SK-N-SH (cell line): ENCODE measurements around the gene PLD6. TPM values are rescaled to one million over a fixed set of nuclear protein-coding genes. Genes with fewer than 3 reads are reported as not detected.

Experiments
- CTCF ChIA-PET: fragments of 300-600, 350-600 bp; formaldehyde crosslinking; extraction: SDS; loops from one replicate; lab custom pipeline; 2021; lab: Yijun Ruan, JAX
- POLR2A ChIA-PET: fragments of 350-600 bp; sonication (Branson Sonifier 250); formaldehyde crosslinking; extraction: SDS; loops from one replicate; lab custom pipeline; 2020; ENCODE audit warnings: antibody characterized with exemption, inconsistent platforms; lab: Yijun Ruan, JAX
- DNase-seq: peaks from one replicate; pipeline ENCODE4 v3.0.0; 2012
- H2AFZ ChIP-seq: fragments of 200-600 bp; sonication (generic); 2 replicates; pipeline ENCODE4 v1.8.1; 2016; ENCODE audit warnings: antibody characterized with exemption, mild to moderate bottlenecking, low read depth
- H3F3A ChIP-seq: fragments of 200-600 bp; sonication (generic); replicated peaks from 2 replicates; pipeline ENCODE3; 2016; ENCODE audit warnings: antibody characterized with exemption, mild to moderate bottlenecking; ENCODE audit not compliant: insufficient read depth
- H3K27ac ChIP-seq, 2 experiments: fragments of 200-500 bp in 1 of 2; fragments of 200-600 bp in 1 of 2; sonication (Bioruptor generic) in 1 of 2; sonication (generic), shearing (Covaris generic) in 1 of 2; 2 replicates each; pipeline versions ENCODE4 v1.5.1 to v1.6.1; 2014 to 2016; ENCODE audit warnings: low read depth in 2 of 2, inconsistent platforms in 1 of 2, low read length in 1 of 2, mild to moderate bottlenecking in 1 of 2, mixed read lengths in 1 of 2
- H3K27me3 ChIP-seq: fragments of 200-600 bp; sonication (generic), shearing (Covaris generic); 2 replicates; pipeline ENCODE4 v1.6.1; 2016; ENCODE audit warnings: mixed run types; ENCODE audit not compliant: insufficient read depth
- H3K36me3 ChIP-seq, 2 experiments: fragments of 200-500 bp in 1 of 2; fragments of 200-600 bp in 1 of 2; sonication (Bioruptor generic) in 1 of 2; sonication (generic) in 1 of 2; replicated peaks in 1 of 2; 2 replicates each; pipeline versions ENCODE3 to v1.5.1; 2014 to 2016; ENCODE audit warnings: low read length in 1 of 2, mild to moderate bottlenecking in 1 of 2; ENCODE audit not compliant: insufficient read depth in 2 of 2, control insufficient read depth in 1 of 2
- H3K4me1 ChIP-seq, 2 experiments: fragments of 200-500 bp in 1 of 2; fragments of 200-600 bp in 1 of 2; sonication (Bioruptor generic) in 1 of 2; sonication (generic), shearing (Covaris generic) in 1 of 2; 2 replicates each; pipeline versions ENCODE4 v1.5.1 to v1.6.1; 2014 to 2016; ENCODE audit warnings: low read depth in 1 of 2, low read length in 1 of 2, mixed run types in 1 of 2; ENCODE audit not compliant: insufficient read depth in 2 of 2, control insufficient read depth in 1 of 2
- H3K4me2 ChIP-seq: fragments of 200-600 bp; sonication (generic), shearing (Covaris generic); 2 replicates; pipeline ENCODE4 v1.6.1; 2017; ENCODE audit warnings: mixed run types
- H3K4me3 ChIP-seq, 2 experiments: fragments of 200-500 bp in 1 of 2; fragments of 200-600 bp in 1 of 2; sonication (Bioruptor generic) in 1 of 2; sonication (generic), shearing (Covaris generic) in 1 of 2; 2 replicates each; pipeline versions ENCODE4 v1.5.1 to v1.8.1; 2014 to 2016; ENCODE audit warnings: low read depth in 2 of 2, inconsistent platforms in 1 of 2, low read length in 1 of 2, mild to moderate bottlenecking in 1 of 2, mixed read lengths in 1 of 2, moderate library complexity in 1 of 2
- H3K79me2 ChIP-seq: fragments of 200-600 bp; sonication (generic); 2 replicates; pipeline ENCODE4 v1.8.1; 2017; ENCODE audit warnings: mild to moderate bottlenecking; ENCODE audit not compliant: insufficient read depth
- H3K9ac ChIP-seq: fragments of 200-600 bp; sonication (generic); 2 replicates; pipeline ENCODE4 v1.6.1; 2017; ENCODE audit warnings: mixed run types
- H3K9me2 ChIP-seq: fragments of 200-600 bp; sonication (generic); 2 replicates; pipeline ENCODE4 v1.6.1; 2017; ENCODE audit warnings: mixed run types
- H3K9me3 ChIP-seq: fragments of 200-600 bp; sonication (generic); 2 replicates; pipeline ENCODE4 v1.6.1; 2017; ENCODE audit warnings: mixed run types, mild to moderate bottlenecking, moderate library complexity
- H4K20me1 ChIP-seq: fragments of 200-600 bp; sonication (generic); 2 replicates; pipeline ENCODE4 v1.6.1; 2017; ENCODE audit warnings: mild to moderate bottlenecking, mixed run types; ENCODE audit not compliant: insufficient read depth
- ELF1 ChIP-seq: IDR thresholded peaks from 2 replicates; pipeline ENCODE4 v1.4.0; 2012
- FOXM1 ChIP-seq: IDR thresholded peaks from 2 replicates; pipeline ENCODE4 v1.4.0; 2012; ENCODE audit warnings: low read depth, mild to moderate bottlenecking
- GATA2 ChIP-seq: sonication (generic); formaldehyde crosslinking; IDR thresholded peaks from 2 replicates; pipeline ENCODE4 v1.5.0; 2020; ENCODE audit warnings: mild to moderate bottlenecking, missing genetic modification reagents
- JUND ChIP-seq: IDR thresholded peaks from 2 replicates; pipeline ENCODE4 v1.4.0; 2012
- MAX ChIP-seq: IDR thresholded peaks from 2 replicates; pipeline ENCODE4 v1.4.0; 2012; ENCODE audit warnings: low read depth
- MXI1 ChIP-seq: IDR thresholded peaks from 2 replicates; pipeline ENCODE4 v1.6.1; 2012; ENCODE audit warnings: mild to moderate bottlenecking, low read depth, low read length, improper control_type of control experiment
- NFIC ChIP-seq: IDR thresholded peaks from 2 replicates; pipeline ENCODE4 v1.4.0; 2012; ENCODE audit warnings: borderline replicate concordance
- PBX3 ChIP-seq: IDR thresholded peaks from 2 replicates; pipeline ENCODE4; 2012
- RAD21 ChIP-seq: IDR thresholded peaks from 2 replicates; pipeline ENCODE4 v1.6.1; 2012; ENCODE audit warnings: mild to moderate bottlenecking, low read length
- RFX5 ChIP-seq: IDR thresholded peaks from 2 replicates; pipeline ENCODE4 v1.6.1; 2012; ENCODE audit warnings: mild to moderate bottlenecking, improper control_type of control experiment, low read length
- RXRA ChIP-seq: IDR thresholded peaks from 2 replicates; pipeline ENCODE4 v1.4.0; 2012; ENCODE audit warnings: low read depth, mild to moderate bottlenecking, borderline replicate concordance
- TCF12 ChIP-seq: IDR thresholded peaks from 2 replicates; pipeline ENCODE4 v1.4.0; 2012
- YY1 ChIP-seq: IDR thresholded peaks from 2 replicates; pipeline ENCODE4 v1.4.0; 2012; ENCODE audit warnings: low read depth, mild to moderate bottlenecking
- WGBS: methylation state at CpG from one replicate; pipeline ENCODE4 v1.1.6; 2017; ENCODE audit warnings: low lambda C conversion rate; 5-methylcytosine and 5-hydroxymethylcytosine counted together
- polyA plus RNA-seq, 3 experiments: library from polyadenylated mRNA; depleted of rRNA; stranded (reverse); fragments of >200 nt; gene quantifications; 2 replicates each; pipeline ENCODE4 v1.2.3, GENCODE V29; 2012
- TF ChIP-seq, protein P1 (sequence below): IDR thresholded peaks from 2 replicates; pipeline ENCODE4 v1.6.1; 2012; ENCODE audit warnings: mild to moderate bottlenecking, low read depth, low read length, moderate library complexity

Gene PLD6
- polyA plus RNA-seq, 1 of the 3 experiments (the other 2 are of a cell fraction): 3.7 TPM

- CTCF ChIA-PET: no interaction called here
- H3K36me3 ChIP-seq: peaks cover 34 to 68% of the 10 kb centered on the region in 2 experiments
- POLR2A ChIA-PET: no interaction called here
These were observed 46.1 kb upstream of the PLD6 start for GRCh38 chr17:17252149-17252661.

DNA sequence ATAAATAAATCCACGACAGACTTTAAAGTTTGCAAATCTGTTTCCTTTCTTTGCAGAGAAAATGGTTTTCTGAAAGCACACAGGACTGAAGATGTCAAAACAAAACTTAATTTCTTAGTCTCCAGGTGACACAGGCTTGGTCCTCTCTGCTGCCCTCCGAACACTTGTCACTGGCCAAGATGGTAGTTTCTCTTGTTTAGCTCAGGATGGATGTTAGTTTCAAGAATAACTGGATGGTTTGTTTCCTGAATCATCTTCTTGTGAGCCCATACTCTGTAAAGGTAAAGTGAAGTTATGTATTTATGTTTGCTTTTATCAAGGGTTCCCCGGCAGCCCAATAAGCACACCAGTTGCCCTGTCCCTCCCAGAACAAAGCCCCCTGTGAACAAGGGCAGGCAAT lies 40.7 kb upstream of the PLD6 start:
- 98% methylated on average over 3 of the region's 3 CpGs for WGBS
- Histone ChIP-seq H3F3A (peaks cover 15% of the 10 kb centered on the region), H2AFZ (no peak overlapping the region), H4K20me1 (no peaks in the 10 kb centered on the region), H3K9ac (no peak overlapping the region), H3K4me3 (no peak overlapping the region), H3K4me2 (no peak overlapping the region), H3K27ac (no peak overlapping the region), H3K9me2 (no peaks in the 10 kb centered on the region), H3K79me2 (no peaks in the 10 kb centered on the region), H3K36me3 (peaks cover 34 to 40% of the 10 kb centered on the region in 2 experiments), H3K4me1 (no peaks in the 10 kb centered on the region), H3K9me3 (no peaks in the 10 kb centered on the region), H3K27me3 (no peaks in the 10 kb centered on the region)
- POLR2A ChIA-PET: no interaction called here
- DNase-seq: no peak
- CTCF ChIA-PET: interaction anchor here (1.7 kb wide), 1 partner anchor 23 kb away, joined by 5 read pairs; no protein-coding TSS in a partner anchor
- TF ChIP-seq NFIC (no peak), YY1 (no peak), JUND (no peak), PBX3 (no peak), FOXM1 (no peak), MAX (no peak), RFX5 (no peak)

More at GRCh38 chr17:17252149-17252661, 46.1 kb upstream of the PLD6 start:
- Histone ChIP-seq H3K9me2 (no peaks in the 10 kb centered on the region), H4K20me1 (no peaks in the 10 kb centered on the region), H2AFZ (no peak overlapping the region), H3K4me3 (no peak overlapping the region), H3K27me3 (no peaks in the 10 kb centered on the region), H3K79me2 (no peaks in the 10 kb centered on the region), H3F3A (peaks cover 13% of the 10 kb centered on the region), H3K27ac (peak overlapping the region in 1 of 2 experiments; percentile 41; a peak in 2 of 4 replicates), H3K4me2 (no peak overlapping the region), H3K9ac (no peak overlapping the region), H3K4me1 (peaks cover 0 to 5% of the 10 kb centered on the region in 2 experiments; a peak in 1 of 4 replicates), H3K9me3 (no peaks in the 10 kb centered on the region)
- WGBS: 69% methylated on average over 6 of the region's 9 CpGs
- DNase-seq: peak; percentile 53
- TF ChIP-seq MXI1: peak; percentile 35; the same call in 1 of the 2 replicates
- TF ChIP-seq RAD21: no peak
- TF ChIP-seq, protein P1, sequence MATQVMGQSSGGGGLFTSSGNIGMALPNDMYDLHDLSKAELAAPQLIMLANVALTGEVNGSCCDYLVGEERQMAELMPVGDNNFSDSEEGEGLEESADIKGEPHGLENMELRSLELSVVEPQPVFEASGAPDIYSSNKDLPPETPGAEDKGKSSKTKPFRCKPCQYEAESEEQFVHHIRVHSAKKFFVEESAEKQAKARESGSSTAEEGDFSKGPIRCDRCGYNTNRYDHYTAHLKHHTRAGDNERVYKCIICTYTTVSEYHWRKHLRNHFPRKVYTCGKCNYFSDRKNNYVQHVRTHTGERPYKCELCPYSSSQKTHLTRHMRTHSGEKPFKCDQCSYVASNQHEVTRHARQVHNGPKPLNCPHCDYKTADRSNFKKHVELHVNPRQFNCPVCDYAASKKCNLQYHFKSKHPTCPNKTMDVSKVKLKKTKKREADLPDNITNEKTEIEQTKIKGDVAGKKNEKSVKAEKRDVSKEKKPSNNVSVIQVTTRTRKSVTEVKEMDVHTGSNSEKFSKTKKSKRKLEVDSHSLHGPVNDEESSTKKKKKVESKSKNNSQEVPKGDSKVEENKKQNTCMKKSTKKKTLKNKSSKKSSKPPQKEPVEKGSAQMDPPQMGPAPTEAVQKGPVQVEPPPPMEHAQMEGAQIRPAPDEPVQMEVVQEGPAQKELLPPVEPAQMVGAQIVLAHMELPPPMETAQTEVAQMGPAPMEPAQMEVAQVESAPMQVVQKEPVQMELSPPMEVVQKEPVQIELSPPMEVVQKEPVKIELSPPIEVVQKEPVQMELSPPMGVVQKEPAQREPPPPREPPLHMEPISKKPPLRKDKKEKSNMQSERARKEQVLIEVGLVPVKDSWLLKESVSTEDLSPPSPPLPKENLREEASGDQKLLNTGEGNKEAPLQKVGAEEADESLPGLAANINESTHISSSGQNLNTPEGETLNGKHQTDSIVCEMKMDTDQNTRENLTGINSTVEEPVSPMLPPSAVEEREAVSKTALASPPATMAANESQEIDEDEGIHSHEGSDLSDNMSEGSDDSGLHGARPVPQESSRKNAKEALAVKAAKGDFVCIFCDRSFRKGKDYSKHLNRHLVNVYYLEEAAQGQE: no peak
- no peak for TF ChIP-seq ELF1
- TF ChIP-seq FOXM1: no peak
- TF ChIP-seq GATA2 (CRISPR knock-in tag): peak; percentile 53
- no peak for TF ChIP-seq RXRA
- TF ChIP-seq TCF12: no peak
